ENCODE data around the gene HSBP1L1. TPM values are rescaled to one million over a fixed set of nuclear protein-coding genes. Genes with fewer than 3 reads are reported as not detected.

The HSBP1L1 gene
- polyA plus RNA-seq, 1 of the 3 experiments (the other 2 are of a cell fraction), result 7.4 TPM

DNA sequence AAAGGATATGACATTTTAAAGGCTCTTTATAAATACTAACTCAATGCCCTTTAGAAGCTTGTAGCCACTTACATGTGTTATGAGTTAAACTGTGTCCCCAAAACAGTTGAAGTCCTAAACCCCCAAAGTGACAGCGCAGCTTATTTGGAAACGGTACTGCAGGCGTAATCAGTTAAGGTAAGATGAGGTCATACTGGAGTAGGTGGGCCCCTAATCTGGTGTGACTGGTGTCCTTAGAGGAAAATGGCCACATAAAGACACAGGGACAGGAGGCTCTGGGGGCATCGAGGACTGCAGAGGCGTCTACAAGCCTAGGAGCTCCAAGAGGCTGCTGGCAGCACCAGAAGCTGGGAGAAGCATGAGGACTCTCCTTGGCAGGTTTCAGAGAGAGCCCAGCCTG lies 15.4 kb downstream of the HSBP1L1 start:
- TF ChIP-seq, protein P1, sequence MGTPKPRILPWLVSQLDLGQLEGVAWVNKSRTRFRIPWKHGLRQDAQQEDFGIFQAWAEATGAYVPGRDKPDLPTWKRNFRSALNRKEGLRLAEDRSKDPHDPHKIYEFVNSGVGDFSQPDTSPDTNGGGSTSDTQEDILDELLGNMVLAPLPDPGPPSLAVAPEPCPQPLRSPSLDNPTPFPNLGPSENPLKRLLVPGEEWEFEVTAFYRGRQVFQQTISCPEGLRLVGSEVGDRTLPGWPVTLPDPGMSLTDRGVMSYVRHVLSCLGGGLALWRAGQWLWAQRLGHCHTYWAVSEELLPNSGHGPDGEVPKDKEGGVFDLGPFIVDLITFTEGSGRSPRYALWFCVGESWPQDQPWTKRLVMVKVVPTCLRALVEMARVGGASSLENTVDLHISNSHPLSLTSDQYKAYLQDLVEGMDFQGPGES (IDR thresholded peaks at IDR 0.05; ENCODE audit: low read depth, low read length), result no peak
- TF ChIP-seq REST (IDR thresholded peaks at IDR 0.05; ENCODE audit: low read depth, low read length) (no peak), FOXM1 (IDR thresholded peaks at IDR 0.05; ENCODE audit: low read depth) (no peak), TAF1 (IDR thresholded peaks at IDR 0.05; ENCODE audit: borderline replicate concordance, low read depth, low read length) (no peak), NRF1 (IDR thresholded peaks at IDR 0.05; ENCODE audit: low read depth, low read length) (no peak), RXRA (IDR thresholded peaks at IDR 0.05; ENCODE audit: borderline replicate concordance, low read depth) (no peak), EZH2phosphoT487 (IDR thresholded peaks at IDR 0.05; ENCODE audit: borderline replicate concordance, low read depth) (no peak), GATA2 (CRISPR knock-in tag; IDR thresholded peaks at IDR 0.05) (no peak), ELF1 (IDR thresholded peaks at IDR 0.05) (no peak), FOXJ3 (CRISPR knock-in tag; IDR thresholded peaks at IDR 0.05) (no peak), RCOR1 (IDR thresholded peaks at IDR 0.05; ENCODE audit: low read length) (no peak)
- H3F3A ChIP-seq (replicated peaks; ENCODE audit: insufficient read depth), result no peaks in the 10 kb centered on the region
- ChIA-PET POLR2A (no interaction called here), CTCF (interaction anchor here (0.9 to 1.1 kb wide), 2 partner anchors 15 to 55 kb away, joined by 3 read pairs; partner anchors contain the start of gene HSBP1L1)
- WGBS (ENCODE audit: low lambda C conversion rate), result 91% methylated on average over 5 of the region's 5 CpGs
- H3K79me2 ChIP-seq (ENCODE audit: insufficient read depth), result peaks cover 100% of the 10 kb centered on the region
- no peak overlapping the region for H3K27ac ChIP-seq (ENCODE audit: low read depth in 2 of 2, low read length in 1 of 2)
- H3K9ac ChIP-seq, result no peak overlapping the region
- no peak for DNase-seq
- no peak overlapping the region for H3K4me3 ChIP-seq (ENCODE audit: low read depth in 2 of 2, low read length in 1 of 2)
- no peak overlapping the region for H3K4me2 ChIP-seq
- no peak overlapping the region for H2AFZ ChIP-seq (ENCODE audit: low read depth)
- no peaks in the 10 kb centered on the region for H3K9me3 ChIP-seq
- H3K9me2 ChIP-seq, result no peaks in the 10 kb centered on the region
- peaks cover 96% of the 10 kb centered on the region for H4K20me1 ChIP-seq (ENCODE audit: insufficient read depth)
- peaks cover 0 to 3% of the 10 kb centered on the region in 2 experiments; a peak in 1 of 4 replicates for H3K4me1 ChIP-seq (ENCODE audit: control insufficient read depth in 1 of 2, insufficient read depth in 2 of 2, low read depth in 1 of 2, low read length in 1 of 2)
- H3K36me3 ChIP-seq (replicated peaks in 1 of 2; ENCODE audit: control insufficient read depth in 1 of 2, insufficient read depth in 2 of 2, low read length in 1 of 2), result peaks cover 21 to 24% of the 10 kb centered on the region in 2 experiments
- no peaks in the 10 kb centered on the region for H3K27me3 ChIP-seq (ENCODE audit: insufficient read depth)

DNA sequence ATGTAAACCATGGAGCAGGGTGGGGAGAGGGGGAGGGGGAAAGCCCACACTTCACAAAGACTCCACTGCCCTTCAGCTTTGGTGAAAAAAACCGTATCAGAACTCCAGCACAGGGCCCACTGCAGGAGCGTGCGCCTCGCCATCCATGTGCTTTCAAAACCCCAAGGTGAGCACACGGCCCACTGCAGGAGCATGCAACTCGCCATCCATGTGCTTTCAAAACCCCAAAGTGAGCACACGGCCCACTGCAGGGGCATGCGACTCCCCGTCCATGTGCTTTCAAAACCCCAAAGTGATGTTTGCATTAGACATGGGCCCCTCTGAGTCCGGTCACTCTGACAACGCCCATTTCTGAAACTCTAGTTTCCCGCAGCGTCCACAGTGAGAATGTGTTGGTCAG lies 16.1 kb downstream of the HSBP1L1 start:
- Histone ChIP-seq H3K9me3 (no peaks in the 10 kb centered on the region), H3K4me2 (no peak overlapping the region), H3K4me1 (ENCODE audit: control insufficient read depth in 1 of 2, insufficient read depth in 2 of 2, low read depth in 1 of 2, low read length in 1 of 2) (peaks cover 0 to 3% of the 10 kb centered on the region in 2 experiments; a peak in 1 of 4 replicates), H2AFZ (ENCODE audit: low read depth) (no peak overlapping the region), H3K79me2 (ENCODE audit: insufficient read depth) (peaks cover 100% of the 10 kb centered on the region), H3F3A (replicated peaks; ENCODE audit: insufficient read depth) (no peaks in the 10 kb centered on the region), H3K4me3 (ENCODE audit: low read depth in 2 of 2, low read length in 1 of 2) (no peak overlapping the region), H3K36me3 (replicated peaks in 1 of 2; ENCODE audit: control insufficient read depth in 1 of 2, insufficient read depth in 2 of 2, low read length in 1 of 2) (peaks cover 17 to 21% of the 10 kb centered on the region in 2 experiments), H3K9ac (no peak overlapping the region), H4K20me1 (ENCODE audit: insufficient read depth) (peaks cover 99% of the 10 kb centered on the region), H3K27ac (ENCODE audit: low read depth in 2 of 2, low read length in 1 of 2) (no peak overlapping the region), H3K27me3 (ENCODE audit: insufficient read depth) (no peaks in the 10 kb centered on the region), H3K9me2 (no peaks in the 10 kb centered on the region)
- 91% methylated on average over 13 of the region's 13 CpGs for WGBS (ENCODE audit: low lambda C conversion rate)
- no peak for DNase-seq
- CTCF ChIA-PET, result interaction anchor here (0.6 to 1.2 kb wide), 4 partner anchors 10 to 54 kb away, joined by 3 read pairs; partner anchors contain the start of gene HSBP1L1
- POLR2A ChIA-PET, result no interaction called here
- TF ChIP-seq POLR2AphosphoS5 (IDR thresholded peaks at IDR 0.05; ENCODE audit: low read depth, low read length) (no peak), FOXM1 (IDR thresholded peaks at IDR 0.05; ENCODE audit: low read depth) (no peak), ZBTB33 (IDR thresholded peaks at IDR 0.05; ENCODE audit: borderline replicate concordance, low read depth) (no peak), RFX5 (IDR thresholded peaks at IDR 0.05; ENCODE audit: low read length) (no peak), SMC3 (IDR thresholded peaks at IDR 0.05; ENCODE audit: low read depth, low read length) (no peak), MXI1 (IDR thresholded peaks at IDR 0.05; ENCODE audit: low read depth, low read length) (no peak), FOSL2 (IDR thresholded peaks at IDR 0.05; ENCODE audit: borderline replicate concordance, low read depth) (no peak), RCOR1 (IDR thresholded peaks at IDR 0.05; ENCODE audit: low read length) (no peak), TAF1 (IDR thresholded peaks at IDR 0.05; ENCODE audit: borderline replicate concordance, low read depth, low read length) (no peak), RAD21 (IDR thresholded peaks at IDR 0.05; ENCODE audit: low read length) (no peak), ELF1 (IDR thresholded peaks at IDR 0.05) (no peak), YY1 (IDR thresholded peaks at IDR 0.05; ENCODE audit: low read depth) (no peak)
- TF ChIP-seq, protein P2, sequence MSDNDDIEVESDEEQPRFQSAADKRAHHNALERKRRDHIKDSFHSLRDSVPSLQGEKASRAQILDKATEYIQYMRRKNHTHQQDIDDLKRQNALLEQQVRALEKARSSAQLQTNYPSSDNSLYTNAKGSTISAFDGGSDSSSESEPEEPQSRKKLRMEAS (IDR thresholded peaks at IDR 0.05; ENCODE audit: low read depth), result no peak
- TF ChIP-seq, protein P1 (IDR thresholded peaks at IDR 0.05; ENCODE audit: low read depth, low read length), result no peak
